ENCODE data around the gene PTGS2. TPM values are rescaled to one million over a fixed set of nuclear protein-coding genes. Genes with fewer than 3 reads are reported as not detected.

The PTGS2 gene
- total RNA-seq, 3 donors from 2014 or later = 1.2 to 5.4 (median 2.0) TPM

Other genes starting within 250 kb of the PTGS2 start
- gene PDC, start 219.3 kb downstream of the PTGS2 start, total RNA-seq = not detected
- under 1 TPM; 0.29 to 0.81 (median 0.35) TPM for gene PLA2G4A, start 148.5 kb upstream of the PTGS2 start, total RNA-seq